H9 (cell line): ENCODE data around the gene APPL2. TPM values are rescaled to one million over a fixed set of nuclear protein-coding genes. Genes with fewer than 3 reads are reported as not detected.

ENCODE experiments used
- DNase-seq: peaks from one replicate; pipeline ENCODE4 v3.0.0-alpha.2; 2017
- H2AFZ ChIP-seq: one replicate; pipeline ENCODE4 v1.6.1; 2013; ENCODE audit warnings: mild to moderate bottlenecking, low read length, control low read depth, moderate library complexity
- H2AK5ac ChIP-seq: 2 replicates; pipeline ENCODE4 v1.6.1; 2013; ENCODE audit warnings: low read length, control low read depth, mixed read lengths; ENCODE audit not compliant: insufficient read length
- H2BK120ac ChIP-seq: one replicate; pipeline ENCODE4 v1.6.1; 2013; ENCODE audit warnings: low read depth, mild to moderate bottlenecking, low read length, control low read depth, inconsistent platforms; ENCODE audit not compliant: poor library complexity, severe bottlenecking
- H2BK12ac ChIP-seq: 2 replicates; pipeline ENCODE4 v1.6.1; 2013; ENCODE audit warnings: low read length, control low read depth, mixed read lengths, low read depth; ENCODE audit not compliant: insufficient read length
- H2BK15ac ChIP-seq: 2 replicates; pipeline ENCODE4 v1.6.1; 2013; ENCODE audit warnings: low read depth, low read length, control low read depth
- H2BK20ac ChIP-seq: one replicate; pipeline ENCODE4 v1.6.1; 2013; ENCODE audit warnings: low read depth, mild to moderate bottlenecking, low read length, control low read depth, inconsistent platforms; ENCODE audit not compliant: poor library complexity, severe bottlenecking
- H2BK5ac ChIP-seq: 2 replicates; pipeline ENCODE4 v1.6.1; 2013; ENCODE audit warnings: low read length, control low read depth, mixed read lengths; ENCODE audit not compliant: insufficient read length
- H3K14ac ChIP-seq: 2 replicates; pipeline ENCODE4 v1.6.1; 2013; ENCODE audit warnings: low read length, control low read depth; ENCODE audit not compliant: insufficient read depth
- H3K18ac ChIP-seq: 2 replicates; pipeline ENCODE4 v1.6.1; 2013; ENCODE audit warnings: low read depth, mild to moderate bottlenecking, mixed read lengths, low read length, control low read depth; ENCODE audit not compliant: insufficient read length
- H3K23ac ChIP-seq: 2 replicates; pipeline ENCODE4 v1.6.1; 2013; ENCODE audit warnings: low read length, control low read depth, mixed read lengths, low read depth; ENCODE audit not compliant: insufficient read length
- H3K23me2 ChIP-seq: 2 replicates; pipeline ENCODE4 v1.6.1; 2013; ENCODE audit warnings: low read depth, mild to moderate bottlenecking, mixed read lengths, low read length, control low read depth; ENCODE audit not compliant: insufficient read length, poor library complexity, severe bottlenecking
- H3K27ac ChIP-seq: 2 replicates; pipeline ENCODE4 v1.5.1; 2013; ENCODE audit warnings: low read length, control low read depth, mixed read lengths, low read depth; ENCODE audit not compliant: insufficient read length
- H3K27me3 ChIP-seq: 2 replicates; pipeline ENCODE4 v1.6.1; 2013; ENCODE audit warnings: low read length, control low read depth, inconsistent platforms; ENCODE audit not compliant: insufficient read depth
- H3K4ac ChIP-seq: 2 replicates; pipeline ENCODE4 v1.6.1; 2013; ENCODE audit warnings: low read depth, mild to moderate bottlenecking, control low read depth, inconsistent platforms, low read length, moderate library complexity
- H3K4me1 ChIP-seq: 2 replicates; pipeline ENCODE4 v1.6.1; 2013; ENCODE audit warnings: low read length, control low read depth, inconsistent platforms; ENCODE audit not compliant: insufficient read depth
- H3K4me2 ChIP-seq: 2 replicates; pipeline ENCODE4 v1.6.1; 2013; ENCODE audit warnings: low read length, control low read depth, mixed read lengths; ENCODE audit not compliant: insufficient read length, insufficient read depth
- H3K56ac ChIP-seq: 2 replicates; pipeline ENCODE4 v1.6.1; 2013; ENCODE audit warnings: low read depth, mild to moderate bottlenecking, mixed read lengths, low read length, control low read depth; ENCODE audit not compliant: insufficient read length
- H3K79me1 ChIP-seq: 2 replicates; pipeline ENCODE4 v1.6.1; 2013; ENCODE audit warnings: low read depth, mild to moderate bottlenecking, moderate library complexity, low read length, control low read depth, inconsistent platforms; ENCODE audit not compliant: insufficient read depth, poor library complexity, severe bottlenecking
- H3K79me2 ChIP-seq: 2 replicates; pipeline ENCODE4 v1.6.1; 2013; ENCODE audit warnings: low read length, control low read depth, inconsistent platforms; ENCODE audit not compliant: insufficient read depth
- H3K9ac ChIP-seq: 2 replicates; pipeline ENCODE4 v1.6.1; 2013; ENCODE audit warnings: low read length, control low read depth, mixed read lengths; ENCODE audit not compliant: insufficient read length; ENCODE audit errors: extremely low read depth
- H3K9me3 ChIP-seq: one replicate; pipeline ENCODE4 v1.6.1; 2013; ENCODE audit warnings: low read depth, low read length, inconsistent platforms; ENCODE audit not compliant: control insufficient read depth
- H3T11ph ChIP-seq: one replicate; pipeline ENCODE4 v1.6.1; 2013; ENCODE audit warnings: mild to moderate bottlenecking, low read length, control low read depth, inconsistent platforms
- H4K20me1 ChIP-seq: one replicate; pipeline ENCODE4 v1.6.1; 2013; ENCODE audit not compliant: control insufficient read depth, insufficient read length, insufficient read depth
- H4K5ac ChIP-seq: 2 replicates; pipeline ENCODE4 v1.6.1; 2013; ENCODE audit warnings: low read depth, mild to moderate bottlenecking, mixed read lengths, low read length, control low read depth; ENCODE audit not compliant: insufficient read length
- H4K8ac ChIP-seq: replicated peaks from 2 replicates; pipeline ENCODE4 v1.6.1; 2013; ENCODE audit warnings: low read length, control low read depth, mixed read lengths, low read depth; ENCODE audit not compliant: insufficient read length
- H4K91ac ChIP-seq: 2 replicates; pipeline ENCODE4 v1.6.1; 2013; ENCODE audit warnings: low read depth, mild to moderate bottlenecking, moderate library complexity, mixed read lengths, low read length, control low read depth; ENCODE audit not compliant: insufficient read length
- H3K27ac Mint-ChIP-seq, 3 experiments: 2 replicates in 2 of 3; 3 replicates in 1 of 3; pipeline ENCODE4 v1.8.0; 2020 to 2021; ENCODE audit warnings: mixed read lengths in 3 of 3, mild to moderate bottlenecking in 1 of 3, moderate library complexity in 1 of 3
- H3K27me3 Mint-ChIP-seq: 2 replicates; pipeline ENCODE4 v1.8.0; 2021; ENCODE audit warnings: low read depth, mild to moderate bottlenecking, moderate library complexity, mixed read lengths
- H3K36me3 Mint-ChIP-seq, 3 experiments: 2 replicates in 2 of 3; 3 replicates in 1 of 3; pipeline ENCODE4 v1.8.0; 2020 to 2021; ENCODE audit warnings: low read depth in 3 of 3, mixed read lengths in 3 of 3; ENCODE audit not compliant: insufficient read depth in 1 of 3
- H3K4me1 Mint-ChIP-seq, 2 experiments: 2 replicates each; pipeline ENCODE4 v1.8.0; 2020; ENCODE audit warnings: mixed read lengths in 2 of 2
- H3K4me3 Mint-ChIP-seq, 2 experiments: 2 replicates in 1 of 2; 3 replicates in 1 of 2; pipeline ENCODE4 v1.8.0; 2020 to 2021; ENCODE audit warnings: mild to moderate bottlenecking in 2 of 2, mixed read lengths in 2 of 2, moderate library complexity in 1 of 2
- H3K9me3 Mint-ChIP-seq, 2 experiments: 2 replicates in 1 of 2; 3 replicates in 1 of 2; pipeline ENCODE4 v1.8.0; 2020; ENCODE audit warnings: mild to moderate bottlenecking in 2 of 2, mixed read lengths in 2 of 2, moderate library complexity in 1 of 2
- CTCF ChIP-seq: fragments of 200-600 bp; sonication (generic); conservative IDR thresholded peaks from 3 replicates; pipeline ENCODE4 v1.8.0; 2021; ENCODE audit warnings: antibody characterized with exemption, mild to moderate bottlenecking
- WGBS: extraction: QIAGEN DNeasy Blood & Tissue Kit; methylation state at CpG from one replicate; pipeline ENCODE4 v1.1.7; 2013; ENCODE audit warnings: missing lambda C conversion rate, low lambda C conversion rate, mixed read lengths; ENCODE audit not compliant: insufficient read length; ENCODE audit errors: extremely low coverage; 5-methylcytosine and 5-hydroxymethylcytosine counted together
- total RNA-seq: library from RNA; stranded (reverse); gene quantifications from 2 replicates; pipeline ENCODE4 v1.2.1, GENCODE V29; 2021

The APPL2 gene
- total RNA-seq, 1 experiment from 2014 or later = 18.5 TPM

GRCh38 chr12:105222726-105223351, 13.1 kb downstream of the APPL2 start:
- H3K14ac ChIP-seq = no peak overlapping the region
- H4K91ac ChIP-seq = no peak overlapping the region
- H2BK5ac ChIP-seq = no peak overlapping the region
- H3K27ac Mint-ChIP-seq = peak overlapping the region in 1 of 3 experiments; percentile 56; a peak in 3 of 7 replicates
- no peak overlapping the region for H4K5ac ChIP-seq
- no peak for TF ChIP-seq CTCF
- no peaks in the 10 kb centered on the region for H3K27me3 ChIP-seq
- H2AK5ac ChIP-seq = no peak overlapping the region
- no peaks in the 10 kb centered on the region for H3K79me2 ChIP-seq
- peaks cover 6 to 11% of the 10 kb centered on the region in 2 experiments for H3K4me1 Mint-ChIP-seq
- no peak overlapping the region for H2BK12ac ChIP-seq
- H3K27me3 Mint-ChIP-seq = no peaks in the 10 kb centered on the region
- H3K4ac ChIP-seq = no peak overlapping the region
- DNase-seq = no peak
- H2BK15ac ChIP-seq = no peak overlapping the region
- no CpG with 5 or more reads among the region's 13 CpGs for WGBS
- H3K36me3 Mint-ChIP-seq = peaks cover 7 to 22% (median 16%) of the 10 kb centered on the region in 3 experiments; a peak in 6 of 7 replicates
- no peaks in the 10 kb centered on the region for H3K9me3 ChIP-seq
- H3K23ac ChIP-seq = no peak overlapping the region
- H3K4me2 ChIP-seq = no peak overlapping the region
- H3K9me3 Mint-ChIP-seq = no peaks in the 10 kb centered on the region
- H3K18ac ChIP-seq = no peak overlapping the region
- H2BK20ac ChIP-seq = no peak overlapping the region
- H2BK120ac ChIP-seq = no peak overlapping the region
- H2AFZ ChIP-seq = no peak overlapping the region
- no peak overlapping the region for H3K4me3 Mint-ChIP-seq
- H3K56ac ChIP-seq = no peak overlapping the region
- no peak overlapping the region for H4K8ac ChIP-seq
- H3K23me2 ChIP-seq = no peaks in the 10 kb centered on the region
- no peaks in the 10 kb centered on the region for H3K4me1 ChIP-seq
- H3K27ac ChIP-seq = no peak overlapping the region
- no peaks in the 10 kb centered on the region for H3K79me1 ChIP-seq
- H4K20me1 ChIP-seq = no peaks in the 10 kb centered on the region
- no peak overlapping the region for H3T11ph ChIP-seq
- no peak overlapping the region for H3K9ac ChIP-seq
